Brain microvascular endothelial cell (primary cell): ENCODE results near the gene MAD2L1.

Experiments used
- DNase-seq: peaks from one replicate; pipeline ENCODE4 v3.0.0-alpha.2; 2020
- H3K27ac ChIP-seq: fragments of 250-450 bp; sonication (Bioruptor Pico); 2 replicates; pipeline ENCODE4 v1.5.1; 2020; ENCODE audit warnings: mild to moderate bottlenecking, moderate library complexity
- H3K27me3 ChIP-seq: fragments of 250-450 bp; sonication (Bioruptor Pico); replicated peaks from 2 replicates; pipeline ENCODE4 v1.5.1; 2020; ENCODE audit warnings: mild to moderate bottlenecking
- H3K36me3 ChIP-seq: fragments of 250-450 bp; sonication (Bioruptor Pico); replicated peaks from 2 replicates; pipeline ENCODE4 v1.5.1; 2020; ENCODE audit warnings: mild to moderate bottlenecking
- H3K4me3 ChIP-seq: 2 replicates; pipeline ENCODE4 v1.5.1; 2011; ENCODE audit warnings: low read depth, mild to moderate bottlenecking, control low read depth, low read length, moderate library complexity
- in situ Hi-C: cut with HindIII; loops from 2 replicates; pipeline ENCODE4 v1.10.0; 2017; ENCODE audit warnings: low sequenced_read_pairs, low pct_ligation_motif_present
- TF ChIP-seq, protein P1 (sequence below): IDR thresholded peaks from 2 replicates; pipeline ENCODE4 v1.5.1; 2011; ENCODE audit warnings: low read depth, mild to moderate bottlenecking, moderate library complexity, low read length, control low read depth, inconsistent platforms; ENCODE audit errors: missing control alignments

The MAD2L1 gene

DNA sequence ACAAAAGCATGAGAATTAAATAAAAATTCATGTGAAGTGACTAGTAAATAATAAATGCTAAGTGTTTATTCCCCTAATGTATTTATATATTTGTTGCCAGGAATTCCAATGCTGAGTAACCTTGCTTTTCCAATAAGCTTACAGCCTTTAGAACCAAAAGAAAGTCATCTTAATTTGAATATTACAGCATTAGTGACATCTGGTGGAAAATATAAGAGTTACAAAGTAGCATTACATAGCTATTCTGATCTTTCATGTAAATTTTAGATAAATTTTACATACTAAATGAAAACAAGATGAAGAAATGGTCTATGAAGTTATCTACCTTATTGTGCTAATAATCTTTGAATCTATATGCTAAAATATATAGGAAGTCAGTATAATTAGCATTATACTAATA lies 10.4 kb downstream of the MAD2L1 start:
- TF ChIP-seq, protein P1, sequence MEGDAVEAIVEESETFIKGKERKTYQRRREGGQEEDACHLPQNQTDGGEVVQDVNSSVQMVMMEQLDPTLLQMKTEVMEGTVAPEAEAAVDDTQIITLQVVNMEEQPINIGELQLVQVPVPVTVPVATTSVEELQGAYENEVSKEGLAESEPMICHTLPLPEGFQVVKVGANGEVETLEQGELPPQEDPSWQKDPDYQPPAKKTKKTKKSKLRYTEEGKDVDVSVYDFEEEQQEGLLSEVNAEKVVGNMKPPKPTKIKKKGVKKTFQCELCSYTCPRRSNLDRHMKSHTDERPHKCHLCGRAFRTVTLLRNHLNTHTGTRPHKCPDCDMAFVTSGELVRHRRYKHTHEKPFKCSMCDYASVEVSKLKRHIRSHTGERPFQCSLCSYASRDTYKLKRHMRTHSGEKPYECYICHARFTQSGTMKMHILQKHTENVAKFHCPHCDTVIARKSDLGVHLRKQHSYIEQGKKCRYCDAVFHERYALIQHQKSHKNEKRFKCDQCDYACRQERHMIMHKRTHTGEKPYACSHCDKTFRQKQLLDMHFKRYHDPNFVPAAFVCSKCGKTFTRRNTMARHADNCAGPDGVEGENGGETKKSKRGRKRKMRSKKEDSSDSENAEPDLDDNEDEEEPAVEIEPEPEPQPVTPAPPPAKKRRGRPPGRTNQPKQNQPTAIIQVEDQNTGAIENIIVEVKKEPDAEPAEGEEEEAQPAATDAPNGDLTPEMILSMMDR, result no peak
- in situ Hi-C loops, result no loop called here

DNA sequence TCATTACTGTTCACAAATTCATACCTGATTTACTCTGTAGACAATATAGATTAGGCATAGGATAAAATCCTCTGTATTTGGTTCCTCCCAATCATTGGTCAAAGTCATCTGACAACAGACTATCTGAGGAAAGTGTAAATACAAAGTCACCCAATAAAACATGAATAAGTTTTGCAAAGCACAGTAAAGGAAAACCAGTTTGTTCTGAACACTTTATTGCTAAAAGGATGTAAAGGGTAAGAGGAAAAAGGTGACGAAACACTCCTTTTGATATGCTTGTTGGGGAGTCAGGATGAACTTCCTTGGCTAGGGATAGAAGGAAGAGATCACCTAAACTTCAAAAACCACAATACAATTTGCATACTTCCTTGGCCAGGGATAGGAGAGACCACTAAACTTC lies 10.9 kb downstream of the MAD2L1 start:
- DNase-seq, result no peak
- in situ Hi-C loops, result no loop called here
- TF ChIP-seq, protein P1, result no peak
- H3K27me3 ChIP-seq, result no peaks in the 10 kb centered on the region
- H3K36me3 ChIP-seq, result no peaks in the 10 kb centered on the region
- no peak overlapping the region for H3K4me3 ChIP-seq
- no peak overlapping the region for H3K27ac ChIP-seq

More for the DNA sequence above, 10.4 kb downstream of the MAD2L1 start:
- Histone ChIP-seq H3K27ac (no peak overlapping the region), H3K4me3 (no peak overlapping the region), H3K27me3 (no peaks in the 10 kb centered on the region), H3K36me3 (no peaks in the 10 kb centered on the region)
- no peak for DNase-seq

DNA sequence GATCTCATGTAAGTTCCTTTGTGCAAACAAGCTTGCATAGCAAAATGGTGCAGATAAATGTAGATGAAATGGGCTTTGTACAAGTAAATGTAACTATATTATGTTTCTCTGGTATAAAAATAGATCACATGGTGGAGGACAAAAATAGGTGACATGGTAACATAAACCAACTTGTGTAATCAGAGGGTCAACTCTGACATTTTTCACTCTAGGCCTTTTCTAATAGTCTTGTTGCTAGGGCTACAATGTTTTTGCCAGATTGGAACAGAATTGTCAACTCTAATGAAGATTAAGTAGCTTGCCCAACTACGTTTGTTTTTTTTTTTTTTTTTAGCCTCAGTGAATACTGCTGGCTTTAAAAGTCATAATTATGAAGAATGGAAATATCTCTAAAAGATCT lies 11.5 kb downstream of the MAD2L1 start:
- Histone ChIP-seq H3K4me3 (no peak overlapping the region), H3K27me3 (no peaks in the 10 kb centered on the region), H3K27ac (no peak overlapping the region), H3K36me3 (no peaks in the 10 kb centered on the region)
- TF ChIP-seq, protein P1, result no peak
- in situ Hi-C loops, result no loop called here
- no peak for DNase-seq

DNA sequence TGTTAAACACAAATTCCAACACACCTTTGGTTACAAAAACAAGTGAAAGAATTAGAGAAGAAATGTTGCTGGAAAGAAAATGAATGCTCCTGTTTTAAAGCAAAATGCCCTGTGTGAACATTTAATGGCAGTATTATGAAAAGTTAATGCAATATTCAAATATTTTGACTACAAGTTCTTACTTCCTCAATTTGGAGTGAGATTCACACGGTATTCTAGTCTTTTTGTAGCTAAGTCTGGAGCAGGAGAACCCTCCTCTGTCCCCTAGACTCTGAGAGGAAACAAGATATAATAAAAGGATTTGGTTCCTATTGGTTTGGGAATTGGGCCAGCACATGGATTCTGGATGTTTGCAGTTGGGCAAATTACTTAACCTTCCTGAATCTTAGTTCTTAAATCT lies 12.7 kb downstream of the MAD2L1 start:
- in situ Hi-C loops, result no loop called here
- TF ChIP-seq, protein P1, result no peak
- no peaks in the 10 kb centered on the region for H3K36me3 ChIP-seq
- H3K4me3 ChIP-seq, result no peak overlapping the region
- no peaks in the 10 kb centered on the region for H3K27me3 ChIP-seq
- DNase-seq, result no peak
- no peak overlapping the region for H3K27ac ChIP-seq

DNA sequence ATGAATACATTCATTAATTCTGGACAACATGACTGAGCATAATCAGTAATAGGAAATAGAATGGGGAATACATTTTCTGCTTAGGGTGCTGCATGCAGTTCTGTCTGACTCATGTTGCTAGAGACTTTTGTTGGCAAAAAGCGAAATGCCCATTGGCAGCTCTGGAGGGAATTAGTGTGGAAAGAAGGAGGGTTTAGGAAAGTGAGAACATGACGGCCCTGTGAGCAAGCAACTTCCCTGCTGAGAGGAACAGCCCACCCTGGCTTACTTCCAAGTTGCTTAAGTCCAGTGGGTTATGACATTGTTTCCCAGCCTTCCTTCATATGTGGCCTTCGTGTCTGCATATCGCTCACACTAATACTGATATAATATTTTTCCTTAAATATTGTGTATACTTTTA lies 13.8 kb downstream of the MAD2L1 start:
- no peak overlapping the region for H3K27ac ChIP-seq
- in situ Hi-C loops, result no loop called here
- peak; percentile 96 for DNase-seq

DNA sequence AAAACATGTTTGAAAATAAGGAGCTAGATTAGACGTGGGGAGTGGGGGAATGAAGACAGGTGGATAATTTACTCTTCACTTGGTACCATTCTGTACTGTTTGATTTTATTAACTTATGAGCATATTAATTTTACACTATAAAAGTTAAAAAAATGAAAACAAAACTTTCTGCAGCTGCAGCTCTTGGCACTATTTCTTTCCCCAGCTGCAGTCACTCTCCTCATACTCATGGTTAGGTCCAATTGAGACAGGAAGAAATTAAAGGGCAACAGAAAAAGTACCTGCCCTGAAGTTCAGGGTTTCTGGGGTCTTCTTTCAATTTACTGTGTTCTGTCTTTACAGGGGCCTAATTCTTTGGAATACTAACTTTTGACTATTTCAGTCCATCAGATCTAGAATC lies 15.4 kb downstream of the MAD2L1 start:
- H3K27ac ChIP-seq, result no peak overlapping the region
- TF ChIP-seq, protein P1, result no peak
- in situ Hi-C loops, result no loop called here
- H3K27me3 ChIP-seq, result no peaks in the 10 kb centered on the region
- no peak overlapping the region for H3K4me3 ChIP-seq
- H3K36me3 ChIP-seq, result no peaks in the 10 kb centered on the region
- no peak for DNase-seq

More for the DNA sequence above, 13.8 kb downstream of the MAD2L1 start:
- Histone ChIP-seq H3K27me3 (no peaks in the 10 kb centered on the region), H3K4me3 (no peak overlapping the region), H3K36me3 (no peaks in the 10 kb centered on the region)
- TF ChIP-seq, protein P1, result no peak
